WI38 (cell line): Measurements from ENCODE around the gene NCKAP1.

ENCODE experiments used
- H3K4me3 ChIP-seq: 2 replicates; pipeline ENCODE4 v1.5.1; 2011; ENCODE audit warnings: low read depth, mild to moderate bottlenecking, control low read depth, low read length
- CTCF ChIP-seq: IDR thresholded peaks from 2 replicates; pipeline ENCODE4 v1.5.1; 2012; ENCODE audit warnings: low read depth, mild to moderate bottlenecking, control low read depth, low read length

NCKAP1 gene

GRCh38 chr2:182907081-182907830 lies 131.0 kb downstream of the NCKAP1 start:
- no peak for TF ChIP-seq CTCF
- H3K4me3 ChIP-seq: no peak overlapping the region

GRCh38 chr2:182906454-182906853 lies 131.8 kb downstream of the NCKAP1 start:
- TF ChIP-seq CTCF: no peak
- H3K4me3 ChIP-seq: no peak overlapping the region

- TF ChIP-seq CTCF: no peak
- no peak overlapping the region for H3K4me3 ChIP-seq
Measured at GRCh38 chr2:182904844-182905243, 133.4 kb downstream of the NCKAP1 start.

GRCh38 chr2:182903566-182903965 lies 134.7 kb downstream of the NCKAP1 start:
- no peak overlapping the region for H3K4me3 ChIP-seq
- TF ChIP-seq CTCF: no peak

GRCh38 chr2:182901748-182902147 lies 136.5 kb downstream of the NCKAP1 start:
- no peak overlapping the region for H3K4me3 ChIP-seq
- no peak for TF ChIP-seq CTCF

GRCh38 chr2:182898718-182899117 lies 139.5 kb downstream of the NCKAP1 start:
- no peak for TF ChIP-seq CTCF

GRCh38 chr2:182897137-182897536 lies 141.1 kb downstream of the NCKAP1 start:
- TF ChIP-seq CTCF: no peak
- no peak overlapping the region for H3K4me3 ChIP-seq

More at GRCh38 chr2:182898718-182899117, 139.5 kb downstream of the NCKAP1 start:
- no peak overlapping the region for H3K4me3 ChIP-seq
